Superior temporal gyrus (tissue), 1 donor: Measurements from ENCODE around the gene HELZ.

Experiments
- DNase-seq: peaks from one replicate; pipeline ENCODE4 v3.0.0-alpha.2; 2016; ENCODE audit errors: extremely low spot score

HELZ gene

GRCh38 chr17:67080804-67081203 lies 164.2 kb downstream of the HELZ start:
- no peak for DNase-seq

GRCh38 chr17:67079491-67079890 lies 165.5 kb downstream of the HELZ start:
- no peak for DNase-seq

DNA sequence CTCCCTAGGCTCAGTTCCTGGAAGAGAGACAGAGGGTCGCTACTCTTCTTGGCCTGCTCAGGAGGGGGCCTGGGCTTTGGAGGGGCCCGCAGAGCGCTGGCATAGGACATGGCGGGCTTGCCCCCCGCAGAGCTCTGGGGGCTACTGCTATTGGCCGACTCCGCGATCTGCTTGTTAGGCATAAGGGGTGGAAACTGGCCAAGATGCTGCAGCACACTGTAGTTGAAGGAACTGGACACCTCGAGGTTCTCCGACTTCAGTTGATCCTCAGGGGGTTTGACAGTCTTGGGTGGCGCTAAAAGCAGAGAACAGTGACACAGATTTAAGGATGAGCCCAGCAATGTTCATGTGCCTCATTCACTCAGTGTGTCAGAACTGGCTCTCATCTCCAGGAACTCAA lies 166.7 kb downstream of the HELZ start:
- no peak for DNase-seq

- no peak for DNase-seq
Measured at GRCh38 chr17:67076290-67076689, 168.7 kb downstream of the HELZ start.

GRCh38 chr17:67074781-67075180 lies 170.2 kb downstream of the HELZ start:
- no peak for DNase-seq

- DNase-seq: no peak
Measured at GRCh38 chr17:67072885-67073284, 172.1 kb downstream of the HELZ start.

DNA sequence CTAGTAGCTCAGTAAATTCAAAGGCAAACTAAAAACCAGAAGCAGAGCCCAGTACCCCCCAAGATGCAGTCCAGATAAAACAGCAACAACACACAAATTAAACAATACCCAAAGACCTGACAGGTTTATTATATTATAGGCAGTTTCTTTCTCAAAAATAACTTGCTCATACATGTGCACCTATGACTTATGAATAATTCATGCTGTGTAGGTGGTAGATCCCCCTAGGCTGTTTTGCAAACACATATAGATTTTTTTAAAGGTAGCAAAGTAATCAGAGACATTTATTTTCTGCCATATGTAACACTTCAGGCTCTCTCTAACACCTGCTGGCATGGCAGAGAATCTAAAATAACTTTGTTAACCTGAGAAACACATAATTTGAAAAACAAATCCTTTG lies 173.4 kb downstream of the HELZ start:
- DNase-seq: no peak

DNA sequence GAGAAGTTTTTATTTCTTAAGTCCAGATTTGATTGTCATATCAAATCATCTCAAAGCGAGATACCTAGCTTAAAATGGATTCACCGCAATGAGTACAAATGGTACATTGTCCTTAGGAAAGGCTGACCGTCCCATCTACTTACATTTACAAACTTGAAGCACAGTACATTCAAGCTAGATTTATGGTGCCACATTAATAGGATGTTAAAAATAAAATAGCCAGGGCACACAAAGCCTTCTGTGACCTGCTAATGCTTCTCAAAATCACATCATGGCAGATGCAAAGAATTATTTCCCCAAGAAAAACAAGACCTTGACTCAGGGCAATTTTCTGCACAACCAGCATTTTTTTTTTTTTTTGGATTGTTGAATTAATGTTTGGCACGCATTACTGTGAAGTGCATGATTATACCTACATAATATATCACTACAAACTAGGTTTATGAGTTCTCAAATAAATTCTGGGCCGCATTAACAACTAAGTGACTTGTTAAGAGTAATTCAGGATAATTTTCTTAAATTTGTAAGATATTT lies 175.3 kb downstream of the HELZ start:
- DNase-seq: no peak

GRCh38 chr17:67068999-67069398 lies 176.0 kb downstream of the HELZ start:
- no peak for DNase-seq

DNA sequence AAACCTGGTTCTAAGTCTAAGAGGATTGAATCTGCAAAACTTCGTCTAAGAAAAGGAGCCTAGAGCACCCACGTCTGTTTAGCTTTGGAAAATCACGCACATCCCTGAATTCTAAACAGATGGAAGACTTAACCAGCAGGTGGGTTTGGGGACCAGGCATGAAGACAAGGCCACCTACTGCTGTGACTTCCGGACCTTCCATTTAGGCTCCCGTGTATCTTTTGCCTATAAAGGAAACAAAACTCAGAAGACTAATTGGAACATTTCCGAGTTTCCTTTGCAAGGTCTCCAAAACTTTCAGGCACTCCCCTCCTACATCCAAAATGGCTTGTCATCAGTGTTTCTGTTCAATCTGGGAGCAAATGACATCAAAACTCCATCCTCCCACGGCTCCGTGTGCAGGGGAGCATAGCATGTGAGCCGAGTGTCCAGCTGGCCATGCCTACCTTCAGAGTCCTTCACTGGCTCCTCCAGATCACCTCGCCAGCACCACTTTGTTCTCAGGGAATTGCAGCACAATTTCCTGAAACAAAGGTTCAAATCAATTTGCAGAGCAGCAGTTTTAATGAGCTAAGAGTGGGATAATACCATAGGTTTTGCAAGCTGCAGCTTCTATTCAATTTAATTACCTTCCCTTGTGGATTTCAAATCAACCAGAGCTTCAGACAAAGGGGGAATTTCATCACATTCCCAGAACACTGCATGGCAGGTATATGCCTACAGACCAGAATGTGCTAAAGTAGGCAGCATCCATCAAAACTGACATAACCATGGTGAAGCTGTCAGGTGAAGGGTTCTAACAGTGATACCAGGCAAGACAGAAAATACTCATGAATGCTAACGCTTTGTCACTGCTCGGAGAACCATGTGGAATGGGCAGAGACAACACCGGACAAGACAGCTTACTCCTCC lies 177.2 kb downstream of the HELZ start:
- DNase-seq: no peak

DNA sequence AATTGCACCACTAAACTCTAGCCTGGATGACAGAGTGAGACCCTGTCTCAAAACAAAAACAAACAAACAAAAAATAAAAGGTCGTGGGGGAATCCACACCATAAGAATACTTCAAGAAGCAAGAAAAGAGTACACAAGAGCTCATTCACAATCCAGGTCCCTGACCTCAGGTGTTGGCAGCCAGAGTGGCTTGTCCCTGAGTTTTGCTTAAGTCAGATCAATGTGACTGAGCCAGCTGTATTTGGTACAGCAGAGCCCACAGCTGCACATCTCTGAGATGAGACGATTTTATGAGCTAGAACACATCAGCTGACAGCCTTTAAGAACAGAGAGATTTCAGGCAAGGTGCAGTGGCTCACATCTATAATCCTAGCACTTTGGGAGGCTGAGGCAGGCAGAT lies 178.3 kb downstream of the HELZ start:
- DNase-seq: no peak

- no peak for DNase-seq
Measured at GRCh38 chr17:67063141-67063540, 181.9 kb downstream of the HELZ start.

DNA sequence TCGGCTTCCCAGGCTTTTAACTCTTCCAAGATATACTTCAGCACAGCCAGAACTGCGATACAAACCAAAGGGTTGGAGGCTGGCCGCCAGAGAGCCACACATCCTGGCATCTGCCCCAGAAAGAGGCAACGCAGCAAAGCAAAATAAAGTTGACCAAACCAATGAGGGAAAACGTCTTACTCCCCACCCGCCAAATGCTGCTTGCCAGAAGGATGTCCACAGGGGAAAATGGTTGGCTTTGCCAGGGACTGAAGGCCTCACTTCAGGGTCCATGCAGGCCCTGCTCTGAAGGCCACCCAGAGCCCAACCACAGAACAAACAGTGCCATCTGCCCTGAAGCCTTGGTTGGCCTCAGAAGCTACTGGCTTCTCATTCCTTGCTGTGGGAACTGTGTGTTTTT lies 185.6 kb downstream of the HELZ start:
- no peak for DNase-seq

DNA sequence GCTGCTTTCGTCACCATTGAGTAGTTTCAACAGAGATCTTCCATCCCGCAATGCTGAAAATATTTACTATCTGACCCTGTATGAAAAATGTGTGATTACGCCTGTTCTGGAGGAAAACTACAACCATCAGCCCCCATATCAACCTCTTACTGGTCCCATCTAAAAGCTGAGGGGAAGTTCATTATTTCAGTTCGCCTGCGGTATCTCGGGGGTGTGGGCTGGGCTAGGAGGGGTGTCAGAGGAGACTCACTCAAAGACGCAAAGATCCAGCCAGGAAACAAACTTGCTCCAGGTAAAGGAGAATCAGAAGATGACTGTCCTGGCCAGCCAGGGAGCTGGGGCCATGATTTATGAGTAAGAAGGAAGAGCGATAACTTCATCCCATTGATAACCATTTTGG lies 187.0 kb downstream of the HELZ start:
- no peak for DNase-seq

DNA sequence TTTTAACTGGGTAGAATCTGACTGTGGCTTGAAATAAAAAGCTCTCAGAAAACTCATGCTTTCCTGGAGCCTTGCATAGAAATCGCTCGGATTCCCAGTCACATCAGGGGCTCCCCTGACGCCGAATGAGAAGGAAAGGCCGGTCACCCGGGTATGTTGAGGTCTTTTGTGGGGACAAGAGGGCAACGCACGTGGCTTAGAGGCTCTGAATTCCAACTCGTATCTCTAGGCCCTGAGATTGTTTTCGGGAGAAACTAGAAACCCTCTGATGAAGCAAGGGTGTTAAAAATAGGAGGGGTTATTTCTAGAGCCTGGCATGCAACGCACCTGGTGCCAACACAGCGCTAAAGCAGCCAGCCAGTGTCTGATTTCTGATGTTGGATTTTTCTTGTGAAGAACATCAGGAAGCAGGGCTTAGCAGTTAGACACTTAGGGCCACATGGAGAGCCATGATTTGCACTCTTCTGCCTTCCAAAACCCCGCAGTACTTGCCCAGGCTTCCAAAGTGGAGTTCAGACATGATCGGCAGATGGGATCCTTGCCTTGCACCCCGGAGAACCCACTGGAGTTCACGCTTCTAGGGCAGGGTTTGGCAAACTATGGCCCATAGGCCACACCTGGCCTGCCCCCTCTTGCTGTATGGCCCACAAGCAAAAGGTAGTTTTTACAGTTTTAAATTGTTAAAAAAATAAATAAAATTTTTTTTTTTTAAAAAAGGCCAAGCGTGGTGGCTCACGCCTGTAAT lies 188.1 kb downstream of the HELZ start:
- no peak for DNase-seq

DNA sequence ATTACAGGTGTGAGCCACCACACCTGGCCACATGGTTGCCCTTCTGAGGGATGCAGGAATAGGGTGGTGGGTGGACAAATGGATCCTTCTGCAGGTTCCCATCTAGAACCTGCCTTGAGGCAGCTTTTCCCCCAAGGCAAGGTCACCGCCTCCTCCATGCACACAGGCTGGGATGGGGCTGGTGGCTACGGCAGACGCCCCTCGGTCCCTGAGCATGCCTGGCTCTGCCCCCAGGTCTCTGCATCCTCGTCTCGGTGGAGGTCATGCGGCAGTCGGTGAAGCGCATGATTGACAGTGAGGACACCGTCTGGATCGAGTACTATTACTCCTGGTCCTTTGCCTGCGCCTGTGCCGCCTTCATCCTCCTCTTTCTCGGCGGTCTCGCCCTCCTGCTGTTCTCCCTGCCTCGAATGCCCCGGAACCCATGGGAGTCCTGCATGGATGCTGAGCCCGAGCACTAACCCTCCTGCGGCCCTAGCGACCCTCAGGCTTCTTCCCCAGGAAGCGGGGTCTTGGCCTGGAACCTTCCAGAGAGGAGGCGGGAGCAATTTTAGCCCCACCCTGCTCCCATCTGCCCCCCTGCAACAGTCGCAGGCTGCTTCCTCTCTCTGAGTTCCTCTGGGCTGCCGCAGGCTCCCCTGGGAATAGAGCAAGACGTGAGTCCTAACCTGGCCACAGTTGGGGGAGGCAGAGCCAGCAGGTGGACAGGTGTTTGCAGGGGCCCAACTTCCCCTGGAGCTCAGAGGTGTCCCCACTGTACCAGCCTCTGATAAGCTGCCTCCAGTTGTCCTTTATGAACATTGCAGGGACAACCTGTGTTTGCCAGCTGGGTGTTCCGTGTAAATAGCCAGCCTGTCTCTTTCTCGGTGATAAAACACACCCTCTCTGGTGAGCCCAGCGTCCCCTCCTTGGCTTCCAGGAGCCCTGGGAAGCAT lies 188.9 kb downstream of the HELZ start:
- DNase-seq: no peak

DNA sequence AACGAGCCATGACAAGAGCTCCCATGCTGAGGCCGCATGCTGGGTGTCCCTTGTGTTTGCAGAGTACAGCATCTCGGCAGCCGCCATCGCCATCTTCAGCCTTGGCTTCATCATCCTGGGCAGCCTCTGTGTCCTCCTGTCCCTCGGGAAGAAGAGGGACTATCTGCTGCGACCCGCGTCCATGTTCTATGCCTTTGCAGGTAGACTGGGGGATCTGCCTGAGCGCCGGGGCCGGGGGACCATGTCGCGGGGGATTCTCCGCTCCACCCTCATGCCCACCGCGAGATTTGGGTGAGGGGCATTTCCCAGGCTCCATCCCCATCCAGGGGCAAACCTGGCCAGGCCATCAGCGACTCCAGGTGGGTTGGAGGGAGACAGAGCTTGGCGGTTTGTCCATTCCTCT lies 190.0 kb downstream of the HELZ start:
- no peak for DNase-seq

DNA sequence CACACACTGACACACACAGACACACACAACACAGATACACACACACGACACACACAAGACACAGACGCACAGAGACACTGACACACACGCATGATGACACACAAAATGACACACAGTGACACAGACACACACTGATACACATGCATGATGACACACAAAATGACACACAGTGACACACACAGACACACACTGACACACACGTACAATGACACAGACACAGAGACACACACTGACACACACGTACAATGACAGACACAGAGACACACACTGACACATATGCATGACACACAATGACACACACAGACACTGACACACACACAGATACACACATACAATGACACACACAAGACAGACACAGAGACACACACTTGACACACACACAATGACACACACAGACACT lies 190.4 kb downstream of the HELZ start:
- no peak for DNase-seq

GRCh38 chr17:67054011-67054591 lies 190.9 kb downstream of the HELZ start:
- no peak for DNase-seq

DNA sequence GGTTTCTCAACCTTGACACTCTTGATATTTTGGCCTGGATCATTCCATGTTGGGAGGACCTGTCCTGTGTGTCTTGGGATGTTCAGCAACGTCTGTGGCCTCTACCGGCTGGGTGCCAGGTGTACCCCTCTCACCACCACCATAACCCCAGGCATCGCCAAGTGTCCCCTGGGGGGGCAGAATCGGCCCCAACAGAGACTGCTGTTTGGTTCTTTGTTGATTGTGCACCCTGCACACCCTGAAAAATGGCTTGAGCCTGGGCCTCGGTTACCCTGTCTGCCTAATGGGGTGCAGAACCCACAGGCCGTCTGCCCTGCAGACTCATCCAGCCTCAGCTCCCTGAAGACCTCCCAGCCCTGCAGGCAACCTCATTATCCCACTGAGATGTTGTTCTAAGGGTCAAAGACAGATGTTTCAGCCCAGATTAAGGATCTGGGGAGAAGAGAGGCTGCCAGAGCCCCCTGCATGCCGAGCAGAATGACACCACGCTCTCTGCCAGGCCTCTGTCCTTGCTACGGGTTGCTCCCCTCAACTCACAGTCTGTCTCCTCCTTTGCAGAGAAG lies 191.5 kb downstream of the HELZ start:
- DNase-seq: no peak
